NCI-H1436 treated with DMSO at 0.1 percent for 48 hours (cell line): Measurements from ENCODE around the gene KCNIP4.
"Not testable (repeated sequence)": the region's sequence is repeated elsewhere in the genome, so short reads cannot be mapped to it uniquely, and the experiment has no call there.

Experiments used
- DNase-seq: peaks from one replicate; lab custom pipeline; 2025; lab: John Stamatoyannopoulos, UW

The KCNIP4 gene

GRCh38 chr4:20752641-20753040 is 1195.9 kb downstream of the KCNIP4 start:
- no peak for DNase-seq

GRCh38 chr4:20746000-20746399 is 1202.6 kb downstream of the KCNIP4 start:
- DNase-seq = not testable (repeated sequence)

GRCh38 chr4:20735931-20736330 is 1212.6 kb downstream of the KCNIP4 start:
- DNase-seq = no peak

GRCh38 chr4:20724915-20725314 is 1223.7 kb downstream of the KCNIP4 start:
- no peak for DNase-seq

GRCh38 chr4:20723463-20723862 is 1225.1 kb downstream of the KCNIP4 start:
- no peak for DNase-seq

- no peak for DNase-seq
Measured at GRCh38 chr4:20723019-20723418, 1225.6 kb downstream of the KCNIP4 start.

GRCh38 chr4:20711335-20711734 is 1237.2 kb downstream of the KCNIP4 start:
- no peak for DNase-seq

GRCh38 chr4:20700007-20700761 is 1248.4 kb downstream of the KCNIP4 start, which contains the start of gene PACRGL:
PACRGL (plus strand) TSS chr4:20700458; CDS start chr4:20704482, 4,024 bp downstream.
- peak; percentile 42 for DNase-seq

- no peak for DNase-seq
Measured at GRCh38 chr4:20698820-20699219, 1249.8 kb downstream of the KCNIP4 start.

GRCh38 chr4:20698382-20698781 is 1250.2 kb downstream of the KCNIP4 start:
- DNase-seq = no peak

- DNase-seq = no peak
Measured at GRCh38 chr4:20696815-20697214, 1251.8 kb downstream of the KCNIP4 start.

- DNase-seq = no peak
Measured at GRCh38 chr4:20687864-20688263, 1260.7 kb downstream of the KCNIP4 start.

GRCh38 chr4:20684852-20685763 is 1263.5 kb downstream of the KCNIP4 start:
- DNase-seq = no peak

- no peak for DNase-seq
Measured at GRCh38 chr4:20683766-20684165, 1264.8 kb downstream of the KCNIP4 start.

GRCh38 chr4:20682853-20683252 is 1265.7 kb downstream of the KCNIP4 start:
- DNase-seq = no peak

GRCh38 chr4:20681271-20681670 is 1267.3 kb downstream of the KCNIP4 start:
- no peak for DNase-seq

- DNase-seq = no peak
Measured at GRCh38 chr4:20680736-20681135, 1267.8 kb downstream of the KCNIP4 start.

GRCh38 chr4:20679951-20680350 is 1268.6 kb downstream of the KCNIP4 start:
- no peak for DNase-seq
